MCF 10A (cell line): ENCODE results near the gene ICE2. TPM values are rescaled to one million over a fixed set of nuclear protein-coding genes. Genes with fewer than 3 reads are reported as not detected.
A peak's percentile ranks its signal among the peaks of the same experiment; 100 is the strongest.

Source experiments
- BruUV-seq: library from RNA; stranded (reverse); fragments of 400-500 nt; replicated peaks from 2 replicates; lab custom pipeline; 2021; lab: Mats Ljungman, UMichigan
- CTCF ChIA-PET: fragments of 300-600 bp; sonication (Branson Sonifier 250); formaldehyde crosslinking; extraction: SDS; loops from one replicate; lab custom pipeline; 2021; ENCODE audit warnings: antibody characterized with exemption, inconsistent platforms; lab: Yijun Ruan, JAX
- POLR2A ChIA-PET: fragments of 300-600, 350-650 bp; sonication (Branson Sonifier 250); formaldehyde crosslinking; extraction: SDS; loops from one replicate; lab custom pipeline; 2020; ENCODE audit warnings: antibody characterized with exemption, inconsistent platforms; lab: Yijun Ruan, JAX
- DNase-seq: peaks from one replicate; pipeline ENCODE4 v3.0.0-alpha.2; 2018; ENCODE audit not compliant: unreplicated experiment
- H3K27ac Mint-ChIP-seq: one replicate; pipeline ENCODE4 v1.8.0; 2022; ENCODE audit warnings: mild to moderate bottlenecking, low read depth, mixed read lengths; ENCODE audit not compliant: unreplicated experiment
- H3K27me3 Mint-ChIP-seq: one replicate; pipeline ENCODE4 v1.8.0; 2022; ENCODE audit warnings: mixed read lengths; ENCODE audit not compliant: insufficient read depth, unreplicated experiment
- H3K36me3 Mint-ChIP-seq: one replicate; pipeline ENCODE4 v1.8.0; 2022; ENCODE audit warnings: mild to moderate bottlenecking, moderate library complexity, mixed read lengths; ENCODE audit not compliant: insufficient read depth, unreplicated experiment
- H3K4me1 Mint-ChIP-seq: one replicate; pipeline ENCODE4 v1.8.0; 2022; ENCODE audit warnings: mixed read lengths; ENCODE audit not compliant: insufficient read depth, unreplicated experiment
- H3K4me3 Mint-ChIP-seq: one replicate; pipeline ENCODE4 v1.8.0; 2022; ENCODE audit warnings: mild to moderate bottlenecking, moderate library complexity, mixed read lengths; ENCODE audit not compliant: unreplicated experiment
- H3K9me3 Mint-ChIP-seq: one replicate; pipeline ENCODE4 v1.8.0; 2022; ENCODE audit warnings: mixed read lengths; ENCODE audit not compliant: unreplicated experiment
- intact Hi-C: fragments of 100-400 bp; cut with micrococcal nuclease; formaldehyde crosslinking; loops from 2 replicates; pipeline ENCODE4 v1.14.1; 2022
- total RNA-seq: library from RNA; stranded (reverse); gene quantifications from 2 replicates; pipeline ENCODE4 v1.2.3, GENCODE V29; 2022
- TF ChIP-seq, protein P1 (sequence below): fragments of 200-600 bp; IDR thresholded peaks from one replicate; pipeline ENCODE4 v1.8.0; 2022; ENCODE audit warnings: antibody characterized with exemption, mild to moderate bottlenecking; ENCODE audit not compliant: unreplicated experiment

ICE2 gene
- total RNA-seq, 1 experiment from 2014 or later, result 57.9 TPM

DNA sequence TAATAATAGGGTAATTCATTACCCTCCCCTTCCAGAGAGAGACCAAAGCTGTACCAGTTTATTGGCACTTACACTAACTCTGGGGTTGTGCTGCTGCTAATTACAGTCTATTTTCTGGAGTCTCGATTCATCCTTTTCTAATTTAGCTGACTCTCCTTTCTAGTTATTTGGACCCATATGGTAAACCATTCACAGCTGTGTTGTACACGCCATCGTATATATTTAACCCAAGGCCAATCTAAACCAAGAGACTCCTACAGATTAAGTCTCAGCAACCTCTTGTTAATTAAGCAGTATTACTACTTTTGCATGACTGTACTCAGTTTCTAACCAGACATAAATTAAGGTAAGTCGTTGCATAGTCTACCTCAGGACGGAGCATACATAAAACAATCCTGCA is 103.6 kb downstream of the ICE2 start:
- Mint-ChIP-seq H3K27me3 (no peaks in the 10 kb centered on the region), H3K4me3 (no peak overlapping the region), H3K36me3 (peaks cover 88% of the 10 kb centered on the region), H3K27ac (peak overlapping the region; percentile 82), H3K4me1 (peaks cover 67% of the 10 kb centered on the region), H3K9me3 (no peaks in the 10 kb centered on the region)
- TF ChIP-seq, protein P1, sequence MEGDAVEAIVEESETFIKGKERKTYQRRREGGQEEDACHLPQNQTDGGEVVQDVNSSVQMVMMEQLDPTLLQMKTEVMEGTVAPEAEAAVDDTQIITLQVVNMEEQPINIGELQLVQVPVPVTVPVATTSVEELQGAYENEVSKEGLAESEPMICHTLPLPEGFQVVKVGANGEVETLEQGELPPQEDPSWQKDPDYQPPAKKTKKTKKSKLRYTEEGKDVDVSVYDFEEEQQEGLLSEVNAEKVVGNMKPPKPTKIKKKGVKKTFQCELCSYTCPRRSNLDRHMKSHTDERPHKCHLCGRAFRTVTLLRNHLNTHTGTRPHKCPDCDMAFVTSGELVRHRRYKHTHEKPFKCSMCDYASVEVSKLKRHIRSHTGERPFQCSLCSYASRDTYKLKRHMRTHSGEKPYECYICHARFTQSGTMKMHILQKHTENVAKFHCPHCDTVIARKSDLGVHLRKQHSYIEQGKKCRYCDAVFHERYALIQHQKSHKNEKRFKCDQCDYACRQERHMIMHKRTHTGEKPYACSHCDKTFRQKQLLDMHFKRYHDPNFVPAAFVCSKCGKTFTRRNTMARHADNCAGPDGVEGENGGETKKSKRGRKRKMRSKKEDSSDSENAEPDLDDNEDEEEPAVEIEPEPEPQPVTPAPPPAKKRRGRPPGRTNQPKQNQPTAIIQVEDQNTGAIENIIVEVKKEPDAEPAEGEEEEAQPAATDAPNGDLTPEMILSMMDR, result no peak
- CTCF ChIA-PET, result interaction anchor here (1.1 to 4.8 kb wide), 5 partner anchors 14 to 69 kb away, joined by 3 to 38 read pairs (median 6); no protein-coding TSS in a partner anchor
- intact Hi-C loops, result no loop called here
- POLR2A ChIA-PET, result interaction anchor here (0.7 to 10.1 kb wide), 14 partner anchors 10 to 686 kb away, joined by 3 to 461 read pairs (median 10); partner anchors contain the start of genes ANXA2 and BNIP2
- no peak for DNase-seq
- no TSS peak for BruUV-seq

DNA sequence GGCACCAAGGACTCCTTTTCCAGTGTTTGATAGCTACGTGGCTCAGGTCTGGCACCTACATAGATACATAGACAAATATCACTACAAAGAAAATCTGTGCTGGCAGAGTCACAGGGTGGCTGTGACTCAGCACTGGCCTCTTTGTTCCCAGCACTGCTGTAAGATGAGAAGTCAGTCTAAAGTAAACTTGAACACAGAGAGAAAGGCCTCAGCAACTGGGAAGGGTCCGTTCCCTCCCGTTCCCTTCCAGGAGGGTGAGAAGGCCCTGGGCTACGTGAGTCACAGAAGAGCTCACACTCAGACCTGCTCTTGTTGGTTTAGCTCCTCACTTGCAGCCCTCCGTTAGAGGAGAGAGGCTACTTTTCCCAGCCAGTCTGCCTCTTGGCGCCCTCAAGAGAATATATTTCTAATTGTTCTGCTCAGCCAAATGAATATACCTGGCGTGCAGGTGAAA is 104.3 kb downstream of the ICE2 start:
- H3K9me3 Mint-ChIP-seq, result no peaks in the 10 kb centered on the region

DNA sequence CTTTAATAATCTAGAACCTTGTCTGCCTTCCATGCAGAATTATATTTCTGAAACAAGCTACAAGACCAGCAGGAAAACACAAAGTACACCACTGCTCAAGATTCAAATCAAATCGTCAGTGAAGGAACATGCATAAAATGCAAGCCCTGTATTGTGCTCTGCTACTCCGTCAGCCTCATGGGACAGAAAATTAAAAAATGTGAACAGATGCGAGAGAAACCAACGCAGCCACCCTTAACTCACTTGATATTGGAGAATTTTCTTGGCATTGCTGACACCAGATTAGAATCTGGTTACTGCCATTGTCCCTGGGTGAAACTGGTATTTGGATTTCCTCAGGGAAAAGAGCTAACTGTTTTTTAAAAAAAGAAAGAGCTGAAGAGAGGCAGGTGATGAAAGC is 104.7 kb downstream of the ICE2 start:
- Mint-ChIP-seq H3K4me3 (peak overlapping the region; percentile 64), H3K27ac (peak overlapping the region; percentile 92), H3K4me1 (peaks cover 68% of the 10 kb centered on the region), H3K27me3 (no peaks in the 10 kb centered on the region), H3K36me3 (peaks cover 88% of the 10 kb centered on the region), H3K9me3 (no peaks in the 10 kb centered on the region)
- no TSS peak for BruUV-seq
- no peak for DNase-seq
- ChIA-PET CTCF (interaction anchor here (0.5 to 4.8 kb wide), 11 partner anchors 11 to 89 kb away, joined by 3 to 38 read pairs (median 5); partner anchors contain the start of gene ANXA2), POLR2A (interaction anchor here (0.6 to 10.1 kb wide), 21 partner anchors 11 to 685 kb away, joined by 3 to 461 read pairs (median 6); partner anchors contain the start of genes ANXA2 and BNIP2)
- TF ChIP-seq, protein P1, result no peak
- intact Hi-C loops, result loop anchor here (1.0 kb wide), 1 partner anchor 19 kb away; no protein-coding TSS in a partner anchor

More for the DNA sequence above, 104.3 kb downstream of the ICE2 start:
- DNase-seq, result peak; percentile 99
- H3K36me3 Mint-ChIP-seq, result peaks cover 88% of the 10 kb centered on the region
- TF ChIP-seq, protein P1, result no peak
- peak overlapping the region; percentile 92 for H3K27ac Mint-ChIP-seq
- POLR2A ChIA-PET, result interaction anchor here (0.6 to 10.1 kb wide), 20 partner anchors 11 to 685 kb away, joined by 3 to 461 read pairs (median 6); partner anchors contain the start of genes ANXA2 and BNIP2
- H3K27me3 Mint-ChIP-seq, result no peaks in the 10 kb centered on the region
- CTCF ChIA-PET, result interaction anchor here (0.6 to 4.8 kb wide), 10 partner anchors 10 to 88 kb away, joined by 3 to 38 read pairs (median 6); partner anchors contain the start of gene ANXA2
- peak overlapping the region; percentile 64 for H3K4me3 Mint-ChIP-seq
- BruUV-seq, result no TSS peak
- intact Hi-C loops, result loop anchor here (1.0 kb wide), 1 partner anchor 19 kb away; no protein-coding TSS in a partner anchor
- peaks cover 67% of the 10 kb centered on the region for H3K4me1 Mint-ChIP-seq

DNA sequence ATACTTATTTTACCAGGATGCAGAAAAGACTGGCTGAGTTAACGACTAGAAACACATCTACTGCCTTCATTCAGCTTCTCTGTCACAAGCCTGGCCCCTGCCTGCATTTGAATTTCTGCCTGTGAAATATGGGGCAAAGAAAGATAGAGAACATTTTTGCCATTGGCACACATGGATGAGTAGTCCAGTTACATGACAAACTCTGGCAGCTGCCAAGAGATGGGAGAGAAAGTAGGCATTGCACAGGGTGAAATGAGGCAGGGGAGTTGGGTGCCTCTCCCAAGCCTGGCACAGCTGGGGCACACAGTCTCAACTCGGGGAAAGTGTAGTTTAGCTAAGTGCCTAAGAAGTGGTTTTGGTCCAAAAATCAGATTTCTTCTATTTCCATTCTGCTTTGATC is 105.2 kb downstream of the ICE2 start:
- peak overlapping the region; percentile 64 for H3K4me3 Mint-ChIP-seq
- no peaks in the 10 kb centered on the region for H3K9me3 Mint-ChIP-seq
- TF ChIP-seq, protein P1, result no peak
- intact Hi-C loops, result loop anchor here (1.0 kb wide), 1 partner anchor 20 kb away; no protein-coding TSS in a partner anchor
- CTCF ChIA-PET, result interaction anchor here (0.5 to 4.8 kb wide), 9 partner anchors 11 to 55 kb away, joined by 3 to 38 read pairs (median 5); partner anchors contain the start of gene ANXA2
- DNase-seq, result no peak
- no peaks in the 10 kb centered on the region for H3K27me3 Mint-ChIP-seq
- POLR2A ChIA-PET, result interaction anchor here (0.9 to 10.1 kb wide), 17 partner anchors 11 to 684 kb away, joined by 3 to 461 read pairs (median 8); partner anchors contain the start of genes ANXA2 and BNIP2
- peaks cover 87% of the 10 kb centered on the region for H3K36me3 Mint-ChIP-seq
- BruUV-seq, result no TSS peak
- H3K4me1 Mint-ChIP-seq, result peaks cover 70% of the 10 kb centered on the region
- H3K27ac Mint-ChIP-seq, result peak overlapping the region; percentile 92
